COLO829 (cell line): ENCODE data around the gene CMTM5.

Experiments
- DNase-seq: peaks from one replicate; pipeline ENCODE4 v3.0.0; 2012; ENCODE audit warnings: low spot score

Gene CMTM5

GRCh38 chr14:23358042-23358441, 18.8 kb upstream of the CMTM5 start:
- no peak for DNase-seq

- DNase-seq: no peak
Measured at GRCh38 chr14:23358553-23359166, 18.2 kb upstream of the CMTM5 start.

- DNase-seq: no peak
Measured at GRCh38 chr14:23359167-23359626, 17.6 kb upstream of the CMTM5 start.

- no peak for DNase-seq
Measured at GRCh38 chr14:23359722-23360447, 17.0 kb upstream of the CMTM5 start.

GRCh38 chr14:23360496-23360895, 16.4 kb upstream of the CMTM5 start:
- no peak for DNase-seq

- DNase-seq: peak; percentile 34
Measured at GRCh38 chr14:23361320-23361719, 15.5 kb upstream of the CMTM5 start.

GRCh38 chr14:23361763-23362162, 15.1 kb upstream of the CMTM5 start:
- DNase-seq: no peak

- no peak for DNase-seq
Measured at GRCh38 chr14:23362200-23362599, 14.6 kb upstream of the CMTM5 start.

- peak; percentile 19 for DNase-seq
Measured at GRCh38 chr14:23364164-23365035, 12.4 kb upstream of the CMTM5 start.

GRCh38 chr14:23365036-23365731, 11.7 kb upstream of the CMTM5 start, which contains the start of gene EFS:
TSS of gene EFS (minus strand) at chr14:23365172. CDS start at chr14:23365025, 147 bp downstream.
- DNase-seq: no peak

GRCh38 chr14:23365732-23366425, 11.0 kb upstream of the CMTM5 start:
- DNase-seq: no peak

GRCh38 chr14:23366426-23366921, 10.4 kb upstream of the CMTM5 start:
- no peak for DNase-seq

- DNase-seq: no peak
Measured at GRCh38 chr14:23370221-23370620, 6.6 kb upstream of the CMTM5 start.

GRCh38 chr14:23371865-23372264, 5.0 kb upstream of the CMTM5 start:
- DNase-seq: no peak

- DNase-seq: no peak
Measured at GRCh38 chr14:23372509-23372908, 4.3 kb upstream of the CMTM5 start, which contains the start of gene IL25. TSS of gene IL25 (plus strand) at chr14:23372809.

- no peak for DNase-seq
Measured at GRCh38 chr14:23373041-23373440, 3.8 kb upstream of the CMTM5 start.

GRCh38 chr14:23375527-23376251, 1.2 kb upstream of the CMTM5 start:
- no peak for DNase-seq

- DNase-seq: no peak
Measured at GRCh38 chr14:23377198-23377550, 328 bp downstream of the CMTM5 start.

- DNase-seq: no peak
Measured at GRCh38 chr14:23377573-23378563, 1.0 kb downstream of the CMTM5 start.
